ENCODE results near the gene RAP1B. TPM values are rescaled to one million over a fixed set of nuclear protein-coding genes. Genes with fewer than 3 reads are reported as not detected.

The RAP1B gene
- total RNA-seq, 4 donors from 2014 or later = 180 to 380 (median 224) TPM

DNA sequence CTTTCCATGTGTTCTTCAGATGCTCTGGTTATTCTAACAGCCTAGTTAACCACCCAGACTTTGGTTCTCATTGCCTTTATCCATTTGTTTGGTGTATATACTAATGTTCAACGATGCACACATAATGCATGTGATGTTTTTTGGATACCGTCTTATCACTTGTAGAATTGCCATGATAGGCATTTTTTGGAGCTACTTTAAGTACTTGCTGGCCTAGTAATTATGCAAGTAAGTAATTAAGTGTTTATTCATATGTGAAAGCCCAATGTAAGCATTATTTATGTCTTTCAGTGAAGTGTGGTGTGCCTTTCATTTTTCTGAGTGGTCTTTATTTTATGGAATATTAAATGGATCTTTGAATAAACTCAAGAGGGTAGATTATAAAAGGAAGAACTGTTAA, 14.2 kb downstream of the RAP1B start:
- intact Hi-C loops (cut with DNase I; ENCODE audit: low total_unique reads) (no loop called here), in situ Hi-C loops (cut with MboI; ENCODE audit: low pct_ligation_motif_present in 1 of 4, low pct_unique_long_range_greater_than_20kb in 1 of 4, low sequenced_read_pairs in 3 of 4) (loop anchor here in 1 of 4 donors (25.0 kb wide), 1 partner anchor 263 kb away; no protein-coding TSS in a partner anchor)
- peaks cover 29 to 57% (median 35%) of the 10 kb centered on the region in 4 donors for H3K4me1 ChIP-seq
- no peaks in the 10 kb centered on the region for H3K9me3 ChIP-seq
- H3K4me3 ChIP-seq = no peak overlapping the region
- TF ChIP-seq EP300 (IDR thresholded peaks at IDR 0.05; ENCODE audit: low read depth) (no peak), POLR2AphosphoS5 (IDR thresholded peaks at IDR 0.05) (no peak), POLR2A (IDR thresholded peaks at IDR 0.05) (no peak)
- TF ChIP-seq, protein P1, sequence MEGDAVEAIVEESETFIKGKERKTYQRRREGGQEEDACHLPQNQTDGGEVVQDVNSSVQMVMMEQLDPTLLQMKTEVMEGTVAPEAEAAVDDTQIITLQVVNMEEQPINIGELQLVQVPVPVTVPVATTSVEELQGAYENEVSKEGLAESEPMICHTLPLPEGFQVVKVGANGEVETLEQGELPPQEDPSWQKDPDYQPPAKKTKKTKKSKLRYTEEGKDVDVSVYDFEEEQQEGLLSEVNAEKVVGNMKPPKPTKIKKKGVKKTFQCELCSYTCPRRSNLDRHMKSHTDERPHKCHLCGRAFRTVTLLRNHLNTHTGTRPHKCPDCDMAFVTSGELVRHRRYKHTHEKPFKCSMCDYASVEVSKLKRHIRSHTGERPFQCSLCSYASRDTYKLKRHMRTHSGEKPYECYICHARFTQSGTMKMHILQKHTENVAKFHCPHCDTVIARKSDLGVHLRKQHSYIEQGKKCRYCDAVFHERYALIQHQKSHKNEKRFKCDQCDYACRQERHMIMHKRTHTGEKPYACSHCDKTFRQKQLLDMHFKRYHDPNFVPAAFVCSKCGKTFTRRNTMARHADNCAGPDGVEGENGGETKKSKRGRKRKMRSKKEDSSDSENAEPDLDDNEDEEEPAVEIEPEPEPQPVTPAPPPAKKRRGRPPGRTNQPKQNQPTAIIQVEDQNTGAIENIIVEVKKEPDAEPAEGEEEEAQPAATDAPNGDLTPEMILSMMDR (IDR thresholded peaks at IDR 0.05) = no peak
- peaks cover 0 to 3% (median 0%) of the 10 kb centered on the region in 4 donors for H3K36me3 ChIP-seq
- H3K27ac ChIP-seq = no peak overlapping the region
- no peak for DNase-seq
- H3K27me3 ChIP-seq = no peaks in the 10 kb centered on the region
- 93 to 94% methylated on average over 2 of the region's 2 CpGs for WGBS, 2 donors (ENCODE audit: low coverage in 1 of 2)

DNA sequence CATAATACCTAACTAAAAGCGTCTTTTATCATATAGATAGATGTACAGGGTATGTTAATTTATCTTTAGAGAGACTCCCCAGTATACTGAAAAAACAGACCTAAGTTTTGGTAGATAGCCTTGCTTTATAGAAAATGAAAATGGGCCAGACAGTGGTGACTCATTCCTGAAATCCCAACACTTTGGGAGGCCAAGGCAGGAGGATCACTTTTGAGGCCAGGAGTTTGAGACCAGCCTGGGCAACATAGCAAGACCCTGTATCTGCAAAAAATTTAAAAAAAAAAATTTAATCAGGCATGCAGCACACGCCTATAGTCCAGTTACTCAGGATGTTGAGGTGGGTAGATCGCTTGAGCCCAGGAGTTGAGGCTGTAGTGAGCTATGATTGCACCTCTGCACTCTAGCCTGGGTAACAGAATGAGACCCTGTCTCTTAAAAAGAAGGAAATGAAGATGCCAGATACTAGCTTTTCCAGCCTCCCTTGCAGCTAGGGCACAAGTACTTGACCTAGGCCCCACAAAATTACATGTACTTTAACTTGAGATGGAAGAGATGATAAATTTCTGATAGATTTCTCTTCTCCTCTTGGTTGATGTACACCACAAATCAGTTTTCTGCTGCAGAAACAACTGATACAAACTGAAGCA, 17.1 kb downstream of the RAP1B start:
- Histone ChIP-seq H3K36me3 (peaks cover 0 to 3% (median 0%) of the 10 kb centered on the region in 4 donors), H3K27me3 (no peaks in the 10 kb centered on the region), H3K9me3 (no peaks in the 10 kb centered on the region), H3K4me3 (no peak overlapping the region), H3K4me1 (peaks cover 2 to 54% (median 15%) of the 10 kb centered on the region in 4 donors), H3K27ac (no peak overlapping the region)
- intact Hi-C loops (cut with DNase I; ENCODE audit: low total_unique reads) (no loop called here), in situ Hi-C loops (cut with MboI; ENCODE audit: low pct_ligation_motif_present in 1 of 4, low pct_unique_long_range_greater_than_20kb in 1 of 4, low sequenced_read_pairs in 3 of 4) (no loop called here)
- TF ChIP-seq, protein P1 (IDR thresholded peaks at IDR 0.05) = no peak
- TF ChIP-seq EP300 (IDR thresholded peaks at IDR 0.05; ENCODE audit: low read depth) (no peak), POLR2AphosphoS5 (IDR thresholded peaks at IDR 0.05) (no peak), POLR2A (IDR thresholded peaks at IDR 0.05) (no peak)
- DNase-seq = no peak
- WGBS, 2 donors (ENCODE audit: low coverage in 1 of 2) = 94 to 100% methylated on average over 2 to 3 of the region's 3 CpGs

DNA sequence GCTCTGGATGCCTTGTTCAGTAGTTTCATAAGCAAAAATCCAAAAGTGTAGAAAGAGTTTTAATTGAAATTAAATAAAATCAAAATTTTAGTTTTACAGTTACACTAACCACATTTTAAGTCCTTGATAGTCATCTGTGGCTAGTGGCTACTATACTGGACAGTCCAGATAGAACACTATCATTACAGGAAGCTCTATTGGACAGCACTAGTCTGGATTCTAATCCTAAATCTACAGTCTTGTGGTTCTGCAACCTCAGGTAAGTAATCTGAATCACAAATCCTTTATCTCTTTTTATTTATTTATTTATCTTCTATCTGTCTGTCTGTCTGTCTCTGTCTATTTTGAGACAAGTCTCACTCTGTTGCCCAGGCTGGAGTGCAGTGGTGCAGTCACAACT, 18.0 kb downstream of the RAP1B start:
- no peaks in the 10 kb centered on the region for H3K27me3 ChIP-seq
- peaks cover 0 to 56% (median 16%) of the 10 kb centered on the region in 4 donors for H3K4me1 ChIP-seq
- TF ChIP-seq POLR2AphosphoS5 (IDR thresholded peaks at IDR 0.05) (no peak), EP300 (IDR thresholded peaks at IDR 0.05; ENCODE audit: low read depth) (no peak), POLR2A (IDR thresholded peaks at IDR 0.05) (no peak)
- TF ChIP-seq, protein P1 (IDR thresholded peaks at IDR 0.05) = no peak
- H3K27ac ChIP-seq = no peak overlapping the region
- H3K4me3 ChIP-seq = no peak overlapping the region
- intact Hi-C loops (cut with DNase I; ENCODE audit: low total_unique reads) = no loop called here
- in situ Hi-C loops (cut with MboI; ENCODE audit: low pct_ligation_motif_present in 1 of 4, low pct_unique_long_range_greater_than_20kb in 1 of 4, low sequenced_read_pairs in 3 of 4) = no loop called here
- DNase-seq = no peak
- H3K36me3 ChIP-seq = peaks cover 0 to 3% (median 0%) of the 10 kb centered on the region in 4 donors
- H3K9me3 ChIP-seq = no peaks in the 10 kb centered on the region

DNA sequence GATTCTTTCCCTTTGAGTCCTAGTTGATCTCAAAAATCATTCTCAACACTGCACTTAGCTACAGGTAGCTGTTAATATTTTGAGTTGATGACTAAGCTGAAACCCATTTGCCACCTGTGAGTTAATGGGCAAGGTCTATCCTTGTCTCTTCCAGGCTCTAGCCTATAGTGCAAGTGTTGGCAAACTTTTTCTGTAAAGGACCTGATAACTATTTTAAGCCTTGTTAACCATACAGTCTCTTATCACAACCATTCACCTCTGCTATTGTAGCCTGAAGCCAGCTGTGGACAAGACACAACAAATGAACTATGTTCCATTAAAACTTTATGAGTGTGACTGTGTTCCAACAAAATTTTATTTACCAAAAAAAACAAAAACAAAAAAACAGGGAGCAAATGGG, 19.4 kb downstream of the RAP1B start:
- no peak overlapping the region for H3K27ac ChIP-seq

More for the DNA sequence above, 19.4 kb downstream of the RAP1B start:
- intact Hi-C loops (cut with DNase I; ENCODE audit: low total_unique reads) (no loop called here), in situ Hi-C loops (cut with MboI; ENCODE audit: low pct_ligation_motif_present in 1 of 4, low pct_unique_long_range_greater_than_20kb in 1 of 4, low sequenced_read_pairs in 3 of 4) (no loop called here)
- Histone ChIP-seq H3K4me1 (peaks cover 3 to 59% (median 23%) of the 10 kb centered on the region in 4 donors), H3K9me3 (no peaks in the 10 kb centered on the region), H3K27me3 (no peaks in the 10 kb centered on the region), H3K4me3 (no peak overlapping the region), H3K36me3 (peaks cover 0 to 3% (median 0%) of the 10 kb centered on the region in 4 donors)
- TF ChIP-seq EP300 (IDR thresholded peaks at IDR 0.05; ENCODE audit: low read depth) (no peak), POLR2A (IDR thresholded peaks at IDR 0.05) (no peak), POLR2AphosphoS5 (IDR thresholded peaks at IDR 0.05) (no peak)
- TF ChIP-seq, protein P1 (IDR thresholded peaks at IDR 0.05) = no peak
- DNase-seq = no peak
